Activated naive CD4-positive, alpha-beta T cell treated with anti-CD3 and anti-CD28 coated beads, Interleukin-2, amount 10 ng/mL, durations not matched to agents 7 days and 5 days (primary cell): ENCODE measurements around the gene PARD3.

Experiments
- CTCF ChIA-PET: fragments of 350-600 bp; sonication (Branson Sonifier 250); formaldehyde crosslinking; loops from one replicate; lab custom pipeline; 2021; ENCODE audit warnings: antibody characterized with exemption; lab: Charles Lee
- DNase-seq: peaks from one replicate; pipeline ENCODE4 v3.0.0-alpha.2; 2020
- H3K27ac Mint-ChIP-seq: one replicate; pipeline ENCODE4 v1.8.0; 2021; ENCODE audit warnings: mild to moderate bottlenecking, moderate library complexity, mixed read lengths
- H3K27me3 Mint-ChIP-seq: one replicate; pipeline ENCODE4 v1.8.0; 2021; ENCODE audit warnings: mild to moderate bottlenecking, mixed read lengths
- H3K36me3 Mint-ChIP-seq: one replicate; pipeline ENCODE4 v1.8.0; 2021; ENCODE audit warnings: mixed read lengths
- H3K4me1 Mint-ChIP-seq: one replicate; pipeline ENCODE4 v1.8.0; 2021; ENCODE audit warnings: mixed read lengths
- H3K4me3 Mint-ChIP-seq: one replicate; pipeline ENCODE4 v1.8.0; 2021; ENCODE audit warnings: mild to moderate bottlenecking, moderate library complexity, mixed read lengths
- H3K9me3 Mint-ChIP-seq: one replicate; pipeline ENCODE4 v1.8.0; 2021; ENCODE audit warnings: mixed read lengths

Gene PARD3

GRCh38 chr10:34696423-34696822 is 118.7 kb downstream of the PARD3 start:
- CTCF ChIA-PET, result no interaction called here
- peaks cover 4% of the 10 kb centered on the region for H3K4me1 Mint-ChIP-seq
- no peaks in the 10 kb centered on the region for H3K27me3 Mint-ChIP-seq
- H3K36me3 Mint-ChIP-seq, result no peaks in the 10 kb centered on the region
- no peak overlapping the region for H3K4me3 Mint-ChIP-seq
- H3K9me3 Mint-ChIP-seq, result no peaks in the 10 kb centered on the region
- H3K27ac Mint-ChIP-seq, result no peak overlapping the region
- DNase-seq, result no peak

DNA sequence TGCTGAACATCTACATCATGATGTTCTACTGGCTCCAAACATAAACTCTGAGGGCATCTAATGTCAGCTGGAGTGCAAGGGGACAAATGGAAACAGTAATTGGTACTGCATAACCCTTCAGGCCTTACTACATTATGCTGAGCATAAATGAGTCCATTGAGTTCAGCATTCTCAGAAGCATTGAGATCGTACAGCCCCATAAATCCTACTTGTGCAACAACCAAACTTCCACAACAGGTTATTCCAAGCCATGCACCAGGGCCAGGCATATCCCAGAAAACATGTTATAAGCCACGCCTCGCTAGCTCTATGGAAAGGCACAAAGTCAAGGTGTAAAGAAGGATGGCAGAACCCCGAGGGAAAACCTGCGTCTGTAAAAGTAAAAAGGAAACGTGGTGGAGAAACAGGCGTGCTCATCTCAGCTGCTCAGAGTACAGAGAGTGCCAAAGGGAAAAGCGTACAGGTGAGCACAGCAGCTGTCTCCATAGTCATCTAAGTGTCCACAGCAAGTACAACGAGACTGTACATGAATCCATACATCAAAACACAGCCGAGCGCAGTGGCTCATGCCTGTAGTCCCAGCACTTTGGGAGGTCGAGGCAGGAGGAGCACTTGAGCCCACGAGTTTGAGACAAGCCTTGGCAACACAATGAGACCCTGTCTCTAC is 124.6 kb downstream of the PARD3 start:
- H3K4me3 Mint-ChIP-seq, result no peak overlapping the region
- CTCF ChIA-PET, result no interaction called here
- no peaks in the 10 kb centered on the region for H3K36me3 Mint-ChIP-seq
- no peak overlapping the region for H3K27ac Mint-ChIP-seq
- DNase-seq, result no peak
- no peaks in the 10 kb centered on the region for H3K9me3 Mint-ChIP-seq
- no peaks in the 10 kb centered on the region for H3K27me3 Mint-ChIP-seq
- H3K4me1 Mint-ChIP-seq, result no peaks in the 10 kb centered on the region

- Mint-ChIP-seq H3K36me3 (no peaks in the 10 kb centered on the region), H3K27ac (no peak overlapping the region), H3K27me3 (peaks cover 4% of the 10 kb centered on the region), H3K9me3 (no peaks in the 10 kb centered on the region), H3K4me3 (no peak overlapping the region), H3K4me1 (no peaks in the 10 kb centered on the region)
- CTCF ChIA-PET, result interaction anchor here (1.1 kb wide), 1 partner anchor 323 kb away, joined by 4 read pairs; no protein-coding TSS in a partner anchor
- DNase-seq, result no peak
Observed at GRCh38 chr10:34689053-34689452, 126.0 kb downstream of the PARD3 start.

DNA sequence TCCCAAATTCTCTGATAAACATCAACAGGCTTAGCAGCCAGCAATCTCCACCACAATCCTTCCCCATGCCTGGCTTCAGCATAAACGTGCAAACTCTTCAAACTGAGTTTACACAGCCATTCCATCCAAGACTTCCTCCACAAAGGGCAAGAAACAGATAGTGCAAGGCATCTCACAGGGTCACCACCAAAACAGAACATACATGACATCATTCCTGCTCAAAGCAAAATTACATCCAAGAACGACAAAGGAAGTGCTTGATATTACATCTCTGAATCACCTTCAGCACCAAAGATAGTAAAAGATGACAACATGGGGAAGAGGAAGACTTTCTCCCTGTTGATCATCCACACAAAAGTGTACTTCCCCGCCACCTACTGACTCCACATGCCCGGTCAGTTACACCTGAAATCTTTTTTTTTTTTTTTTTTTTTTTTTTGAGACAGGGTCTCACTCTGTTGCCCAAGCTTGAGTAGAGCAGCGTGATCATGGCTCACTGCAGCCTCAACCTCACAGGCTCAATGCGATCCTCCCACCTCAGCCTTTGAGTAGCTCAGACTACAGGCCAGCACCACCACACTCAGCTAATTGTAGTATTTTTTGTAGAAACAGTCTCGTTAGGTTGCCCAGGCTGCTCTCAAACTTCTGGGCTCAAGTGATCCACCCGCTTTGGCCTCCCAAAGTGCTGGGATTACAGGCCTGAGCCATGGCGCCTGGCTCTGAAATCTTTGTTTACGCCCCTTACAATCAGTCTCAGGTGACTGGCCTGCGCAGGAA is 127.5 kb downstream of the PARD3 start:
- CTCF ChIA-PET, result no interaction called here
- Mint-ChIP-seq H3K4me1 (no peaks in the 10 kb centered on the region), H3K27me3 (peaks cover 4% of the 10 kb centered on the region), H3K36me3 (no peaks in the 10 kb centered on the region), H3K4me3 (no peak overlapping the region), H3K27ac (no peak overlapping the region), H3K9me3 (no peaks in the 10 kb centered on the region)
- DNase-seq, result no peak

DNA sequence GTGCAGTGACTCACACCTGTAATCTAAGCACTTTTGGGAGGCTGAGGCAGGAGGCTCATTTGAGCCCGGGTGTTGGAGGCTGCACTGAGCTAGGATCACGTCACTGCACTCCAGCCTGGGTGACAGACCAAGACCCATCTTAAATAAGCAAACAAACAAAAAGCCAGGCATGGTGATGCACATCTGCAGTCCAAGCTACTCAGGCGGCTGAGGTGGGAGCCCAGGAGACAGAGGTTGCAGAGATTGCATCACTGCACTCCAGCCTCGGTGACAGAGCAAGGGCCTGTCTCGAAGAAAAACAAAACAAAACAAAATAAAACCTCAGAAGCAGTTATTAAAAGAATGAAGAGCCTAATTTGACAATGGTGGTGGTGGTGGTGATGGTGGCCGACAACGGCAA is 132.5 kb downstream of the PARD3 start:
- CTCF ChIA-PET, result no interaction called here
- H3K9me3 Mint-ChIP-seq, result no peaks in the 10 kb centered on the region
- H3K27ac Mint-ChIP-seq, result no peak overlapping the region
- DNase-seq, result no peak
- no peaks in the 10 kb centered on the region for H3K36me3 Mint-ChIP-seq
- peaks cover 4% of the 10 kb centered on the region for H3K27me3 Mint-ChIP-seq
- H3K4me3 Mint-ChIP-seq, result no peak overlapping the region
- H3K4me1 Mint-ChIP-seq, result no peaks in the 10 kb centered on the region

DNA sequence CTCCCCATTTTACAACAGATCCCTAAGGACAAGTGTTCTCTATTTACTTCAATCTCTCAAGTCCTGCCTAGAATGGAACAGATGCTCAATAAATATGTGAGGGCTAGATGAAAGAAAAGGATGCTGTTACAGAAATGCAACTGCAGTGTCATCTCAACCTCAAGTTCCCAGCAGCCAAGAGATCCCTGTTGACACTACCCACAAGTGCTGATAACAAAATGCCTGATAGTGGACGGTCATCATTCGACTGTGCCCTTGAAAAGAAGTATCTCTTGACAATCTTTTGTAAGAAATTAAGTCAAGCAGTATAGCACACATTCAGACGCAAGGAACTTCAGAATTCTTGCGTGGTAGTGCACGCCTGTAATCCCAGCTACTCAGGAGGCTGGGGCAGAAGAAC is 133.2 kb downstream of the PARD3 start:
- peaks cover 4% of the 10 kb centered on the region for H3K27me3 Mint-ChIP-seq
- H3K4me3 Mint-ChIP-seq, result no peak overlapping the region
- H3K4me1 Mint-ChIP-seq, result no peaks in the 10 kb centered on the region
- CTCF ChIA-PET, result no interaction called here
- H3K9me3 Mint-ChIP-seq, result no peaks in the 10 kb centered on the region
- no peak for DNase-seq
- H3K36me3 Mint-ChIP-seq, result no peaks in the 10 kb centered on the region
- H3K27ac Mint-ChIP-seq, result no peak overlapping the region

DNA sequence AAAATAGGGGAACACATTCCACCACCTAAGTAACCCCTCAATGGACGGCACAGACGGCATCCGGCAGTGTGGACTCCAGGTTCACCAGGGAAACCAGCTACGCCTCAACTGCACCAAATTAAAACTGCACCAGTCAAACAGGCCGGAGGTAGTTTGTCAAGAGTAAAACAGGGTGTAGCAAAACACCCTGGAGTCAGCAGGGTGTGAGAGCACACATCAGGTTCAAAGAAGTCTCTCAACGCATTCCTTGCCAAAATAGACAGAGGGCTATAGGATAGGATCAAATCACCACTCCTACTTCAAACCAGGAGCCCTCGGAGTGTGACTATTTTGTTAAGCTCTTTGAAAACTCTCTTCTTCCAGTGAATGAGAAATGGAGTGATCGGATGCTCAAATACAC is 135.9 kb downstream of the PARD3 start:
- no peaks in the 10 kb centered on the region for H3K4me1 Mint-ChIP-seq
- no peak overlapping the region for H3K27ac Mint-ChIP-seq
- DNase-seq, result no peak
- CTCF ChIA-PET, result no interaction called here
- no peaks in the 10 kb centered on the region for H3K36me3 Mint-ChIP-seq
- H3K4me3 Mint-ChIP-seq, result no peak overlapping the region
- H3K9me3 Mint-ChIP-seq, result no peaks in the 10 kb centered on the region
- H3K27me3 Mint-ChIP-seq, result no peaks in the 10 kb centered on the region

GRCh38 chr10:34677591-34677990 is 137.5 kb downstream of the PARD3 start:
- Mint-ChIP-seq H3K27me3 (peaks cover 4% of the 10 kb centered on the region), H3K36me3 (no peaks in the 10 kb centered on the region), H3K9me3 (no peaks in the 10 kb centered on the region), H3K4me3 (no peak overlapping the region), H3K27ac (no peak overlapping the region), H3K4me1 (no peaks in the 10 kb centered on the region)
- DNase-seq, result no peak
- CTCF ChIA-PET, result no interaction called here

- H3K36me3 Mint-ChIP-seq, result no peaks in the 10 kb centered on the region
- no peak overlapping the region for H3K27ac Mint-ChIP-seq
- peaks cover 4% of the 10 kb centered on the region for H3K27me3 Mint-ChIP-seq
- no peak overlapping the region for H3K4me3 Mint-ChIP-seq
- H3K4me1 Mint-ChIP-seq, result no peaks in the 10 kb centered on the region
- CTCF ChIA-PET, result no interaction called here
- no peaks in the 10 kb centered on the region for H3K9me3 Mint-ChIP-seq
- no peak for DNase-seq
Observed at GRCh38 chr10:34677132-34677531, 138.0 kb downstream of the PARD3 start.

DNA sequence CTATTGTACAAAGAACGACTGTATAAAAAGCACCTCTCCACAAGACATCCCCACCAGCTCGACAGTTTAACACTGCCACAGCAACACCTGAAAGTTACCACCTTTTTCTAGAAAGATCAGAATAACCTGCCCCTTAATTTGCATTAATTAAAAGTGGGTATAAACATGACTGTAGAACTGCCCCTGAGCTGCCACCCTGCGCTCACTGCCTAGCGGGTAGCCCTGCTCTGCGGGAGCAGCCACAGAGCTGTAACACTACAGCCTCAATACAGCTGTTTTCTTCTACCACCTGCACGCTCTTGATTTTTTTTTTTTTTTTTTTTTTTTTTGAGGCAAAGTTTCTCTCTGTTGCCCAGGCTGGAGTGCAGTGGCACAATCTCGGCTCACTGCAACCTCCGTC is 140.9 kb downstream of the PARD3 start:
- CTCF ChIA-PET, result no interaction called here
- DNase-seq, result no peak

GRCh38 chr10:34670081-34670480 is 145.0 kb downstream of the PARD3 start:
- H3K27ac Mint-ChIP-seq, result no peak overlapping the region
- CTCF ChIA-PET, result no interaction called here
- no peaks in the 10 kb centered on the region for H3K36me3 Mint-ChIP-seq
- no peaks in the 10 kb centered on the region for H3K4me1 Mint-ChIP-seq
- H3K9me3 Mint-ChIP-seq, result no peaks in the 10 kb centered on the region
- H3K27me3 Mint-ChIP-seq, result peaks cover 8% of the 10 kb centered on the region
- no peak overlapping the region for H3K4me3 Mint-ChIP-seq
- no peak for DNase-seq

More for the DNA sequence above, 140.9 kb downstream of the PARD3 start:
- Mint-ChIP-seq H3K4me3 (no peak overlapping the region), H3K4me1 (no peaks in the 10 kb centered on the region), H3K36me3 (no peaks in the 10 kb centered on the region), H3K9me3 (no peaks in the 10 kb centered on the region), H3K27me3 (peaks cover 4% of the 10 kb centered on the region), H3K27ac (no peak overlapping the region)

DNA sequence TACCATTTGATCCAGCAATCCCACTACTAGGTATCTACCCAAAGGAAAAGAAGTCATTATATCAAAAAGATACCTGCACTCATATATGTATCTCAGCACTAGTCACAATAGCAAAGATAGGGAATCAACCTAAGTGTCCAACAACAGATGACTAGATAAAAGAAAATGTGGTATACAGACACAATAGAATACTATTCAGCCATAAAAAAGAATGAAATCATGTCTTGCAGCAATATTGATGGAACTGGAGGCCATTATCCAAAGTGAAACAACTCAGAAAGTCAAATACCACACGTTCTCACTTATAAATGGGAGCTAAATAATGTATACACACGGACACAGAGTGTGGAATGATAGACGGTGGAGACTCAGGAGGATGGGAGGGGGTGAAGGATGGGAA is 146.0 kb downstream of the PARD3 start:
- no peaks in the 10 kb centered on the region for H3K36me3 Mint-ChIP-seq
- CTCF ChIA-PET, result no interaction called here
- no peak overlapping the region for H3K27ac Mint-ChIP-seq
- no peak for DNase-seq
- H3K4me1 Mint-ChIP-seq, result no peaks in the 10 kb centered on the region
- H3K27me3 Mint-ChIP-seq, result peaks cover 8% of the 10 kb centered on the region
- H3K9me3 Mint-ChIP-seq, result no peaks in the 10 kb centered on the region
- no peak overlapping the region for H3K4me3 Mint-ChIP-seq

DNA sequence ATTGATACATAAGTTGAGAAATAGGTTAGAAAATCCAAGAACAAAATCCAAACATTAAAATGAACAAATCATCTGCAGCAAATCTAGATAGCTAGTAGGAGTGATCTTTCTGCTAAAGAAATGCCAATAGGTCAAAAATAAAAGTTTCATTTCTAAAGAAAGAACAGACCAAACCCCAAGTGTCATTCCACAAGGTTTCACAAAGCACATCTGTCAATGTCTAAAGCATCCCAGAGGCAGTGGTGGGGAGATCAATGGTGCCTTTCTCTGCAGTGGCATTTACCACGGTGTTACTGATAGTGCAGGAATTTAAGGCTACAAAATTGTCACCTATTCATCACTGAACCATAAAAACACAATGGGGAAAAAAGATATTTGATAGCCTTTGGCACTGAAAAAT is 147.9 kb downstream of the PARD3 start:
- DNase-seq, result no peak
- Mint-ChIP-seq H3K27ac (no peak overlapping the region), H3K4me3 (no peak overlapping the region), H3K9me3 (no peaks in the 10 kb centered on the region), H3K4me1 (no peaks in the 10 kb centered on the region), H3K36me3 (no peaks in the 10 kb centered on the region), H3K27me3 (peaks cover 4% of the 10 kb centered on the region)
- CTCF ChIA-PET, result interaction anchor here (1.2 kb wide), 1 partner anchor 158 kb away, joined by 3 read pairs; no protein-coding TSS in a partner anchor

DNA sequence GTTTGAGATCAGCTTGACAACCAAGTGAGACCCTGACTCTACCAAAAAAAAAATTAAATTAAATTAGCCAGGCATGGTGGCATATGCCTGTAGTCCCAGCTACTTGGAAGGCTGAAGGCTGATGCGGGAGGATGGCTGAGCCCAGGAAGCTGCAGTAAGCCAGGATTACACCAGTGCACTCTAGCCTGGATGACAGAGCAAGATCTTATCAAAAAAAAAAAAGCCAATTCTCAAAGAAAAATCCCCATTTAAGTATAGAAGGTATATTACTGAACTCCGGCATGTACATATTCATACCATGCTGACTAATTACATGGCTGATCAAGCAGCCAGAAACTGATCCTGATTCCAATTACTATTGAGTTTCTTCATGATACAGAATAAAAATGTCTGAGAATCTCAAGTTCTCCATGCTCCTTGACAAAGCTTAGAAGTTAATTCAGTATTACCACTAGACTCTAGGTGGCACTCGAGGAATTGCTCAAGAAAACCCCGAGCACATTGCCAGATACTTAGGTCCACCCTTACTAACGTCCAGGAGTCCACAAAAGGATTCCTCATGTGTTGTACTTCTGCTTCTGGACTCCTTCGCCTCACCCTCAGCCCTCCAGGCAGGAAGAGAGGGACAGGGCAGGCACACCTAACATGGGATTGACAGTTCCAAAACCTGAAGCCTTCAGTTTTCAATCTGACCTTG is 148.9 kb downstream of the PARD3 start:
- no peak overlapping the region for H3K4me3 Mint-ChIP-seq
- DNase-seq, result no peak
- H3K4me1 Mint-ChIP-seq, result no peaks in the 10 kb centered on the region
- H3K27ac Mint-ChIP-seq, result no peak overlapping the region
- peaks cover 8% of the 10 kb centered on the region for H3K27me3 Mint-ChIP-seq
- no peaks in the 10 kb centered on the region for H3K9me3 Mint-ChIP-seq
- H3K36me3 Mint-ChIP-seq, result no peaks in the 10 kb centered on the region
- CTCF ChIA-PET, result interaction anchor here (1.0 to 1.2 kb wide), 3 partner anchors 67 to 328 kb away, joined by 3 to 4 read pairs (median 3); no protein-coding TSS in a partner anchor
